CD14-positive monocyte (primary cell): ENCODE data around the gene CAV1. TPM values are rescaled to one million over a fixed set of nuclear protein-coding genes. Genes with fewer than 3 reads are reported as not detected.

ENCODE experiments used
- DNase-seq, 3 donors: peaks; one replicate each; pipeline ENCODE4 v3.0.0-alpha.2; 2011 to 2022
- H2AFZ ChIP-seq: 2 replicates; pipeline ENCODE4 v1.6.0; 2012; ENCODE audit warnings: mild to moderate bottlenecking, low read depth, low read length, inconsistent platforms; ENCODE audit not compliant: insufficient read depth, poor library complexity, severe bottlenecking
- H3K27ac ChIP-seq, 2 donors: 1 replicate in 1 of 2; 2 replicates in 1 of 2; pipeline ENCODE4 v1.5.1; 2012 to 2013; ENCODE audit warnings: low read length in 2 of 2, control low read depth in 1 of 2, inconsistent platforms in 1 of 2, low read depth in 1 of 2, mild to moderate bottlenecking in 1 of 2
- H3K27me3 ChIP-seq, 2 donors: one replicate each; pipeline versions ENCODE4 v1.6.0 to v1.6.1; 2011 to 2013; ENCODE audit warnings: low read length in 2 of 2; ENCODE audit not compliant: control insufficient read depth in 2 of 2, insufficient read depth in 2 of 2
- H3K36me3 ChIP-seq, 2 donors: replicated peaks in 1 of 2; 1 replicate in 1 of 2; 2 replicates in 1 of 2; pipeline versions ENCODE4 v1.5.1 to v1.6.1; 2012 to 2013; ENCODE audit warnings: low read length in 2 of 2, control low read depth in 1 of 2, inconsistent platforms in 1 of 2, mild to moderate bottlenecking in 1 of 2; ENCODE audit not compliant: insufficient read depth in 2 of 2, control insufficient read depth in 1 of 2
- H3K4me1 ChIP-seq, 2 donors: 1 replicate in 1 of 2; 2 replicates in 1 of 2; pipeline versions ENCODE4 v1.5.1 to v1.6.1; 2012 to 2013; ENCODE audit warnings: low read length in 2 of 2, control low read depth in 1 of 2, inconsistent platforms in 1 of 2, mild to moderate bottlenecking in 1 of 2, moderate library complexity in 1 of 2; ENCODE audit not compliant: insufficient read depth in 2 of 2, control insufficient read depth in 1 of 2
- H3K4me2 ChIP-seq: replicated peaks from 2 replicates; pipeline ENCODE3; 2012; ENCODE audit warnings: low read length, moderate library complexity, mild to moderate bottlenecking; ENCODE audit not compliant: poor library complexity, severe bottlenecking; ENCODE audit errors: extremely low read depth
- H3K4me3 ChIP-seq, 3 experiments: fragments of 200-600 bp in 1 of 3; sonication (generic) in 1 of 3; replicated peaks in 1 of 3; 1 replicate in 2 of 3; 2 replicates in 1 of 3; pipeline ENCODE4 v1.5.1; 2011 to 2013; ENCODE audit warnings: low read length in 3 of 3, mild to moderate bottlenecking in 3 of 3, control low read depth in 2 of 3, low read depth in 2 of 3, inconsistent platforms in 1 of 3, moderate library complexity in 1 of 3
- H3K79me2 ChIP-seq: 2 replicates; pipeline ENCODE4 v1.6.0; 2012; ENCODE audit warnings: mild to moderate bottlenecking, control low read depth, inconsistent platforms, low read length, moderate library complexity; ENCODE audit not compliant: insufficient read depth
- H3K9ac ChIP-seq: 2 replicates; pipeline ENCODE4 v1.6.0; 2017; ENCODE audit warnings: low read length, mild to moderate bottlenecking; ENCODE audit not compliant: insufficient read depth, poor library complexity, severe bottlenecking
- H3K9me3 ChIP-seq, 2 donors: replicated peaks in 1 of 2; 1 replicate in 1 of 2; 2 replicates in 1 of 2; pipeline versions ENCODE4 v1.5.1 to v1.6.1; 2012 to 2013; ENCODE audit warnings: low read length in 2 of 2, control low read depth in 1 of 2; ENCODE audit not compliant: control insufficient read depth in 1 of 2, insufficient read depth in 1 of 2
- H4K20me1 ChIP-seq: 2 replicates; pipeline ENCODE4 v1.6.0; 2012; ENCODE audit warnings: mild to moderate bottlenecking, low read length, control low read depth, moderate library complexity; ENCODE audit not compliant: insufficient read depth
- H3K27ac Mint-ChIP-seq, 7 donors: one replicate each; pipeline ENCODE4 v1.8.0; 2020; ENCODE audit warnings: mild to moderate bottlenecking in 7 of 7, mixed read lengths in 7 of 7, moderate library complexity in 6 of 7, inconsistent platforms in 2 of 7
- H3K27me3 Mint-ChIP-seq, 3 donors: one replicate each; pipeline ENCODE4 v1.8.0; 2021 to 2022; ENCODE audit warnings: low read depth in 3 of 3, mild to moderate bottlenecking in 3 of 3, mixed read lengths in 3 of 3, moderate library complexity in 3 of 3, inconsistent platforms in 1 of 3
- H3K36me3 Mint-ChIP-seq, 2 donors: one replicate each; pipeline ENCODE4 v1.8.0; 2020; ENCODE audit warnings: mixed read lengths in 2 of 2, inconsistent platforms in 1 of 2, mild to moderate bottlenecking in 1 of 2
- H3K4me1 Mint-ChIP-seq: one replicate; pipeline ENCODE4 v1.8.0; 2020; ENCODE audit warnings: mild to moderate bottlenecking, mixed read lengths
- H3K4me3 Mint-ChIP-seq, 2 donors: one replicate each; pipeline ENCODE4 v1.8.0; 2020; ENCODE audit warnings: mild to moderate bottlenecking in 2 of 2, mixed read lengths in 2 of 2, moderate library complexity in 1 of 2
- H3K9me3 Mint-ChIP-seq, 7 donors: one replicate each; pipeline ENCODE4 v1.8.0; 2020 to 2022; ENCODE audit warnings: mixed read lengths in 7 of 7, mild to moderate bottlenecking in 6 of 7, moderate library complexity in 6 of 7, inconsistent platforms in 2 of 7
- WGBS: methylation state at CpG from one replicate; pipeline ENCODE4 v1.1.5; 2013; ENCODE audit warnings: missing lambda C conversion rate; ENCODE audit not compliant: insufficient coverage; 5-methylcytosine and 5-hydroxymethylcytosine counted together
- intact Hi-C, 2 donors: fragments of 100-400 bp; cut with micrococcal nuclease; formaldehyde crosslinking; loops; one replicate each; pipeline versions ENCODE4 v1.15.0 to v1.15.1; 2023
- polyA plus RNA-seq, 3 donors: library from polyadenylated mRNA; depleted of rRNA in 1 of 3; unstranded in 2 of 3; stranded (reverse) in 1 of 3; fragments of 300-500 nt in 2 of 3; fragments of >200 nt in 1 of 3; fragmentation: Illumina TruSeq in 2 of 3; gene quantifications; 1 replicate in 2 of 3; 2 replicates in 1 of 3; pipeline ENCODE4 v1.2.3, GENCODE V29; 2012 to 2021
- TF ChIP-seq, protein P1 (sequence below): fragments of 200-600 bp; IDR thresholded peaks from one replicate; pipeline ENCODE4 v1.8.0; 2022; ENCODE audit warnings: antibody characterized with exemption, mild to moderate bottlenecking

Gene CAV1
- polyA plus RNA-seq, 3 donors: not detected

- Histone ChIP-seq H3K9ac (no peak overlapping the region), H3K27me3 (peaks cover 42 to 61% of the 10 kb centered on the region in 2 donors), H3K27ac (no peak overlapping the region), H3K4me1 (peaks cover 12 to 14% of the 10 kb centered on the region in 2 donors), H3K4me2 (no peak overlapping the region), H4K20me1 (no peaks in the 10 kb centered on the region), H3K4me3 (no peak overlapping the region), H3K79me2 (no peaks in the 10 kb centered on the region), H3K36me3 (no peaks in the 10 kb centered on the region), H2AFZ (no peak overlapping the region), H3K9me3 (peaks cover 0 to 10% of the 10 kb centered on the region in 2 donors)
- peaks cover 0 to 11% (median 3%) of the 10 kb centered on the region in 7 donors for H3K9me3 Mint-ChIP-seq
- no peak overlapping the region for H3K27ac Mint-ChIP-seq
- no peak for DNase-seq
- WGBS: no CpG with 5 or more reads among the region's 2 CpGs
- peaks cover 3 to 14% of the 10 kb centered on the region in 2 donors for H3K36me3 Mint-ChIP-seq
- intact Hi-C loops: no loop called here
- H3K4me1 Mint-ChIP-seq: peaks cover 9% of the 10 kb centered on the region
- H3K4me3 Mint-ChIP-seq: peak overlapping the region in 1 of 2 donors; percentile 39
- peaks cover 45 to 62% (median 48%) of the 10 kb centered on the region in 3 donors for H3K27me3 Mint-ChIP-seq
- TF ChIP-seq, protein P1, sequence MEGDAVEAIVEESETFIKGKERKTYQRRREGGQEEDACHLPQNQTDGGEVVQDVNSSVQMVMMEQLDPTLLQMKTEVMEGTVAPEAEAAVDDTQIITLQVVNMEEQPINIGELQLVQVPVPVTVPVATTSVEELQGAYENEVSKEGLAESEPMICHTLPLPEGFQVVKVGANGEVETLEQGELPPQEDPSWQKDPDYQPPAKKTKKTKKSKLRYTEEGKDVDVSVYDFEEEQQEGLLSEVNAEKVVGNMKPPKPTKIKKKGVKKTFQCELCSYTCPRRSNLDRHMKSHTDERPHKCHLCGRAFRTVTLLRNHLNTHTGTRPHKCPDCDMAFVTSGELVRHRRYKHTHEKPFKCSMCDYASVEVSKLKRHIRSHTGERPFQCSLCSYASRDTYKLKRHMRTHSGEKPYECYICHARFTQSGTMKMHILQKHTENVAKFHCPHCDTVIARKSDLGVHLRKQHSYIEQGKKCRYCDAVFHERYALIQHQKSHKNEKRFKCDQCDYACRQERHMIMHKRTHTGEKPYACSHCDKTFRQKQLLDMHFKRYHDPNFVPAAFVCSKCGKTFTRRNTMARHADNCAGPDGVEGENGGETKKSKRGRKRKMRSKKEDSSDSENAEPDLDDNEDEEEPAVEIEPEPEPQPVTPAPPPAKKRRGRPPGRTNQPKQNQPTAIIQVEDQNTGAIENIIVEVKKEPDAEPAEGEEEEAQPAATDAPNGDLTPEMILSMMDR: no peak
These were observed 22.4 kb upstream of the CAV1 start for GRCh38 chr7:116502201-116503096.

DNA sequence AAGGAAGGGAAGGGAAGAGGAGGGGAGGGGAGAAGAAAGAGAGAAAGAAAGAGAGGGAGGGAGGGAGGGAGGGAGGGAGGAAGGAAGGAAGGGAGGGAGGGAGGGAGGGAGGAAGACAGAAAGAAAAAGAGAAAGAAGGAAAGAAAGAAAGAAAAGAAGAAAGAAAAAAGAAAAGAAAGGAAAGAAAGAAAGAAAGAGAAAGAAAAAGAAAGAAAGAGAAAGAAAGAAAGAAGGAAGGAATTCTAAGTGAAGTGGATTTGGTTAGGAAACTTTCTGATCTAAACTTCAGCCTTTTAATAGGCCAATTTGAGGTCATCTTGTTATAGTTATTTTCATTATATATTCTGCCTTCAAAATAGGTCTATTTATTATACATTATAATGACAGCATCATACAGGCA is 21.0 kb upstream of the CAV1 start:
- Mint-ChIP-seq H3K9me3 (peaks cover 0 to 10% (median 3%) of the 10 kb centered on the region in 7 donors), H3K4me1 (peaks cover 10% of the 10 kb centered on the region), H3K27me3 (peaks cover 33 to 50% (median 37%) of the 10 kb centered on the region in 3 donors), H3K27ac (no peak overlapping the region), H3K4me3 (no peak overlapping the region), H3K36me3 (peaks cover 3 to 13% of the 10 kb centered on the region in 2 donors)
- H3K36me3 ChIP-seq: no peaks in the 10 kb centered on the region
- no peak overlapping the region for H3K9ac ChIP-seq
- H3K27ac ChIP-seq: no peak overlapping the region
- TF ChIP-seq, protein P1: no peak
- H3K9me3 ChIP-seq: peaks cover 0 to 10% of the 10 kb centered on the region in 2 donors
- no peak overlapping the region for H3K4me2 ChIP-seq
- intact Hi-C loops: no loop called here
- no peaks in the 10 kb centered on the region for H3K79me2 ChIP-seq
- no peak overlapping the region for H3K4me3 ChIP-seq
- H3K27me3 ChIP-seq: peaks cover 34 to 50% of the 10 kb centered on the region in 2 donors
- H3K4me1 ChIP-seq: peaks cover 12 to 14% of the 10 kb centered on the region in 2 donors
- no peak overlapping the region for H2AFZ ChIP-seq
- H4K20me1 ChIP-seq: no peaks in the 10 kb centered on the region
- DNase-seq: no peak
